ENCODE data around the gene NTRK2.

NTRK2 gene

GRCh38 chr9:84754881-84755280 lies 85.4 kb downstream of the NTRK2 start:
- H3K9ac ChIP-seq: no peak overlapping the region
- H3K4me1 ChIP-seq: peaks cover 29 to 46% (median 42%) of the 10 kb centered on the region in 10 experiments
- no peaks in the 10 kb centered on the region for H3K36me3 ChIP-seq
- H3K27me3 ChIP-seq: peaks cover 0 to 19% (median 0%) of the 10 kb centered on the region in 11 experiments; a peak in 4 of 22 replicates
- H3K9me3 ChIP-seq (replicated peaks in 1 of 11): no peaks in the 10 kb centered on the region
- H4K20me1 ChIP-seq: no peaks in the 10 kb centered on the region
- H3K27ac ChIP-seq: no peak overlapping the region
- no peak for TF ChIP-seq Cebpa-rat (IDR thresholded peaks at IDR 0.05)
- peak overlapping the region; percentile 14 to 66 (median 44); a peak in 20 of 22 replicates for H3K4me2 ChIP-seq
- H3K4me3 ChIP-seq: no peak overlapping the region

GRCh38 chr9:84755380-84755779 lies 85.9 kb downstream of the NTRK2 start:
- Histone ChIP-seq H3K27ac (no peak overlapping the region), H4K20me1 (no peaks in the 10 kb centered on the region), H3K36me3 (no peaks in the 10 kb centered on the region), H3K4me3 (no peak overlapping the region), H3K9ac (no peak overlapping the region), H3K9me3 (replicated peaks in 1 of 11) (no peaks in the 10 kb centered on the region), H3K27me3 (peaks cover 0 to 18% (median 0%) of the 10 kb centered on the region in 11 experiments; a peak in 4 of 22 replicates), H3K4me1 (peaks cover 25 to 42% (median 37%) of the 10 kb centered on the region in 10 experiments), H3K4me2 (peak overlapping the region in 1 of 11 experiments; percentile 44; a peak in 2 of 22 replicates)
- TF ChIP-seq Cebpa-rat (IDR thresholded peaks at IDR 0.05): no peak

GRCh38 chr9:84756171-84756570 lies 86.6 kb downstream of the NTRK2 start:
- Histone ChIP-seq H3K27me3 (peaks cover 0 to 12% (median 0%) of the 10 kb centered on the region in 11 experiments; a peak in 4 of 22 replicates), H3K4me2 (no peak overlapping the region), H3K9me3 (replicated peaks in 1 of 11) (peaks cover 0 to 2% (median 0%) of the 10 kb centered on the region in 11 experiments; a peak in 4 of 22 replicates), H3K4me3 (no peak overlapping the region), H3K27ac (no peak overlapping the region), H3K36me3 (no peaks in the 10 kb centered on the region), H4K20me1 (no peaks in the 10 kb centered on the region), H3K9ac (no peak overlapping the region), H3K4me1 (peaks cover 27 to 44% (median 38%) of the 10 kb centered on the region in 10 experiments)
- no peak for TF ChIP-seq Cebpa-rat (IDR thresholded peaks at IDR 0.05)

- Histone ChIP-seq H3K9me3 (replicated peaks in 1 of 11) (peaks cover 4 to 8% (median 5%) of the 10 kb centered on the region in 11 experiments), H4K20me1 (no peaks in the 10 kb centered on the region), H3K4me2 (no peak overlapping the region), H3K27me3 (peaks cover 0 to 12% (median 0%) of the 10 kb centered on the region in 11 experiments; a peak in 4 of 22 replicates), H3K27ac (no peak overlapping the region), H3K4me1 (peaks cover 29 to 49% (median 44%) of the 10 kb centered on the region in 10 experiments), H3K4me3 (no peak overlapping the region), H3K9ac (no peak overlapping the region), H3K36me3 (no peaks in the 10 kb centered on the region; a peak in 1 of 22 replicates)
- no peak for TF ChIP-seq Cebpa-rat (IDR thresholded peaks at IDR 0.05)
These were observed 87.2 kb downstream of the NTRK2 start for GRCh38 chr9:84756731-84757130.

GRCh38 chr9:84758817-84759216 lies 89.3 kb downstream of the NTRK2 start:
- no peaks in the 10 kb centered on the region for H4K20me1 ChIP-seq
- no peak overlapping the region for H3K4me3 ChIP-seq
- H3K4me1 ChIP-seq: peaks cover 11 to 33% (median 28%) of the 10 kb centered on the region in 10 experiments
- H3K36me3 ChIP-seq: no peaks in the 10 kb centered on the region; a peak in 1 of 22 replicates
- H3K4me2 ChIP-seq: no peak overlapping the region
- no peak overlapping the region for H3K27ac ChIP-seq
- H3K9me3 ChIP-seq (replicated peaks in 1 of 11): peaks cover 19 to 27% (median 24%) of the 10 kb centered on the region in 11 experiments
- no peak for TF ChIP-seq Cebpa-rat (IDR thresholded peaks at IDR 0.05)
- peaks cover 0 to 12% (median 0%) of the 10 kb centered on the region in 11 experiments; a peak in 4 of 22 replicates for H3K27me3 ChIP-seq
- no peak overlapping the region for H3K9ac ChIP-seq

- Histone ChIP-seq H3K4me3 (no peak overlapping the region), H3K36me3 (no peaks in the 10 kb centered on the region; a peak in 1 of 22 replicates), H3K27ac (no peak overlapping the region), H4K20me1 (no peaks in the 10 kb centered on the region), H3K4me1 (peaks cover 7 to 28% (median 23%) of the 10 kb centered on the region in 10 experiments), H3K9me3 (replicated peaks in 1 of 11) (peaks cover 19 to 29% (median 24%) of the 10 kb centered on the region in 11 experiments), H3K4me2 (no peak overlapping the region), H3K27me3 (peaks cover 0 to 12% (median 0%) of the 10 kb centered on the region in 11 experiments; a peak in 4 of 22 replicates), H3K9ac (no peak overlapping the region)
- TF ChIP-seq Cebpa-rat (IDR thresholded peaks at IDR 0.05): no peak
These were observed 89.8 kb downstream of the NTRK2 start for GRCh38 chr9:84759300-84759750.

- Histone ChIP-seq H3K27me3 (peaks cover 0 to 8% (median 0%) of the 10 kb centered on the region in 11 experiments; a peak in 3 of 22 replicates), H3K4me2 (no peak overlapping the region), H3K36me3 (no peaks in the 10 kb centered on the region; a peak in 1 of 22 replicates), H3K4me3 (no peak overlapping the region), H3K4me1 (peaks cover 2 to 23% (median 18%) of the 10 kb centered on the region in 10 experiments; a peak in 17 of 20 replicates), H3K9ac (no peak overlapping the region), H4K20me1 (no peaks in the 10 kb centered on the region), H3K9me3 (replicated peaks in 1 of 11) (peaks cover 19 to 34% (median 24%) of the 10 kb centered on the region in 11 experiments), H3K27ac (no peak overlapping the region)
- no peak for TF ChIP-seq Cebpa-rat (IDR thresholded peaks at IDR 0.05)
These were observed 90.3 kb downstream of the NTRK2 start for GRCh38 chr9:84759804-84760203.

GRCh38 chr9:84761137-84761808 lies 91.7 kb downstream of the NTRK2 start:
- H3K27me3 ChIP-seq: no peaks in the 10 kb centered on the region
- 0 out of 20 replicates have a peak overlapping the region, but pooled peaks of 1 of the 10 experiments have one; percentile 6 for H3K4me3 ChIP-seq
- H4K20me1 ChIP-seq: no peaks in the 10 kb centered on the region
- H3K9ac ChIP-seq: no peak overlapping the region
- peak overlapping the region in 10 of 11 experiments; percentile 4 to 63 (median 52); a peak in 18 of 22 replicates for H3K4me2 ChIP-seq
- peaks cover 22 to 34% (median 25%) of the 10 kb centered on the region in 11 experiments for H3K9me3 ChIP-seq (replicated peaks in 1 of 11)
- peaks cover 0 to 18% (median 15%) of the 10 kb centered on the region in 10 experiments; a peak in 16 of 20 replicates for H3K4me1 ChIP-seq
- H3K27ac ChIP-seq: peak overlapping the region in 7 of 11 experiments; percentile 1 to 44 (median 33); a peak in 7 of 22 replicates
- TF ChIP-seq Cebpa-rat (IDR thresholded peaks at IDR 0.05): no peak
- no peaks in the 10 kb centered on the region; a peak in 1 of 22 replicates for H3K36me3 ChIP-seq

- Histone ChIP-seq H3K36me3 (no peaks in the 10 kb centered on the region), H3K4me3 (no peak overlapping the region), H4K20me1 (no peaks in the 10 kb centered on the region), H3K27me3 (no peaks in the 10 kb centered on the region), H3K9me3 (replicated peaks in 1 of 11) (no peaks in the 10 kb centered on the region), H3K9ac (no peak overlapping the region), H3K4me2 (no peak overlapping the region), H3K4me1 (no peaks in the 10 kb centered on the region), H3K27ac (no peak overlapping the region)
- TF ChIP-seq Cebpa-rat (IDR thresholded peaks at IDR 0.05): no peak
These were observed 103.0 kb downstream of the NTRK2 start for GRCh38 chr9:84772511-84772910.

All from BLaER1 treated with 17β-estradiol and CSF1 and Interleukin-3, amounts not matched to agents 10 nM and 100 nM (cell line).